Measurements from ENCODE around the gene OR1L8. TPM values are rescaled to one million over a fixed set of nuclear protein-coding genes. Genes with fewer than 3 reads are reported as not detected.

OR1L8 gene
- total RNA-seq, 1 donor: under 0.01 TPM

DNA sequence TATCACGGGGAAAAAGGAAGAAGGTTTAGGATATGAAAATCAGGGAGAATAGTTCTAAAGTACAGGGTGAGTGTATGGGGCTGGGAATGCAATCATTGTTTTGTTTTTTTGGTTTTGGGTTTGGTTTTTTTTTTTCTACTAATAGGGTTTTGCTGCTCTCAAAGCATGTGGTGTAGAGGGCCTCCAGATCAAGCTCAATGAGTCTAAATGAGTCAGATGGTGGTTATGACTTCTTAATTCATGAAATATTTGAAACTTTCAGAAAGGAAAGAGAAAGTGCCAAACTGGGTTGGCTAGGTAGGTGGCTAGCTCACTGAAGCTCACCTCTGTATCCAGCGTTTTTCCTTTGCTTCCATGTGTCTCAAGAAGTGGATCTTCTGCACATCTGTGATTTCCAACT is 10.7 kb downstream of the OR1L8 start:
- H3K4me2 ChIP-seq (ENCODE audit: insufficient read depth, low read length): no peak overlapping the region
- H2AFZ ChIP-seq (ENCODE audit: low read length): no peak overlapping the region
- H3K4me1 ChIP-seq (ENCODE audit: insufficient read depth, low read length): no peaks in the 10 kb centered on the region
- no peak overlapping the region for H3K4me3 ChIP-seq (ENCODE audit: insufficient read depth, low read length)
- no peaks in the 10 kb centered on the region for H3K79me2 ChIP-seq (ENCODE audit: insufficient read depth, low read length)
- no peaks in the 10 kb centered on the region for H3K27me3 ChIP-seq (ENCODE audit: insufficient read depth, low read length)
- no peaks in the 10 kb centered on the region for H3K36me3 ChIP-seq (ENCODE audit: insufficient read depth, low read length)
- H4K20me1 ChIP-seq (ENCODE audit: insufficient read depth, low read length): no peaks in the 10 kb centered on the region
- TF ChIP-seq, protein P1, sequence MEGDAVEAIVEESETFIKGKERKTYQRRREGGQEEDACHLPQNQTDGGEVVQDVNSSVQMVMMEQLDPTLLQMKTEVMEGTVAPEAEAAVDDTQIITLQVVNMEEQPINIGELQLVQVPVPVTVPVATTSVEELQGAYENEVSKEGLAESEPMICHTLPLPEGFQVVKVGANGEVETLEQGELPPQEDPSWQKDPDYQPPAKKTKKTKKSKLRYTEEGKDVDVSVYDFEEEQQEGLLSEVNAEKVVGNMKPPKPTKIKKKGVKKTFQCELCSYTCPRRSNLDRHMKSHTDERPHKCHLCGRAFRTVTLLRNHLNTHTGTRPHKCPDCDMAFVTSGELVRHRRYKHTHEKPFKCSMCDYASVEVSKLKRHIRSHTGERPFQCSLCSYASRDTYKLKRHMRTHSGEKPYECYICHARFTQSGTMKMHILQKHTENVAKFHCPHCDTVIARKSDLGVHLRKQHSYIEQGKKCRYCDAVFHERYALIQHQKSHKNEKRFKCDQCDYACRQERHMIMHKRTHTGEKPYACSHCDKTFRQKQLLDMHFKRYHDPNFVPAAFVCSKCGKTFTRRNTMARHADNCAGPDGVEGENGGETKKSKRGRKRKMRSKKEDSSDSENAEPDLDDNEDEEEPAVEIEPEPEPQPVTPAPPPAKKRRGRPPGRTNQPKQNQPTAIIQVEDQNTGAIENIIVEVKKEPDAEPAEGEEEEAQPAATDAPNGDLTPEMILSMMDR (IDR thresholded peaks at IDR 0.05; ENCODE audit: extremely low read depth, low read depth, low read length): no peak
- H3K27ac ChIP-seq (ENCODE audit: low read depth, low read length): no peak overlapping the region
- DNase-seq (ENCODE audit: insufficient read length, low spot score, missing footprints): no peak
- no peaks in the 10 kb centered on the region for H3K9me3 ChIP-seq (ENCODE audit: low read depth, low read length)

DNA sequence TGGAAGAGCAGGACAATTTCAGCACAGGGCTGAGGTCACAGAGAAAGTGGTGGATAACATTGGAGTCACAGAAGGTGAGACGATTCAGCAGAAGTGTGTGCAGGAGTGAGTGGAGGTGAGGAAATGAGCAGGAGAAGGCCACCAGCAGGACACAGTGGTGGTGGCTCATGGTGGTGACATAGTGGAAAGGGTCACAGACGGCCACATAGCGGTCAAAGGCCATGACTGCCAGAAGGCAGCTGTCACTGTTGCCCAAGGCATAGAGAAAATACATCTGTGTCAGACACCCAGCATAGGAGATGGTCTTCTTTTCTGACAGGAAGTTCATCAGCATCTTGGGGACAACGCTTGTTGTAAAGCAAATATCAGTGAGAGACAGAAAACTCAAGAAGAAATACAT is 15.3 kb downstream of the OR1L8 start:
- TF ChIP-seq, protein P1 (IDR thresholded peaks at IDR 0.05; ENCODE audit: extremely low read depth, low read depth, low read length): no peak
- Histone ChIP-seq H3K79me2 (ENCODE audit: insufficient read depth, low read length) (no peaks in the 10 kb centered on the region), H3K27me3 (ENCODE audit: insufficient read depth, low read length) (no peaks in the 10 kb centered on the region), H3K36me3 (ENCODE audit: insufficient read depth, low read length) (no peaks in the 10 kb centered on the region), H3K4me2 (ENCODE audit: insufficient read depth, low read length) (no peak overlapping the region), H3K9me3 (ENCODE audit: low read depth, low read length) (no peaks in the 10 kb centered on the region), H3K27ac (ENCODE audit: low read depth, low read length) (no peak overlapping the region), H3K4me1 (ENCODE audit: insufficient read depth, low read length) (no peaks in the 10 kb centered on the region), H3K4me3 (ENCODE audit: insufficient read depth, low read length) (no peak overlapping the region), H2AFZ (ENCODE audit: low read length) (no peak overlapping the region), H4K20me1 (ENCODE audit: insufficient read depth, low read length) (no peaks in the 10 kb centered on the region)
- DNase-seq (ENCODE audit: insufficient read length, low spot score, missing footprints): no peak

DNA sequence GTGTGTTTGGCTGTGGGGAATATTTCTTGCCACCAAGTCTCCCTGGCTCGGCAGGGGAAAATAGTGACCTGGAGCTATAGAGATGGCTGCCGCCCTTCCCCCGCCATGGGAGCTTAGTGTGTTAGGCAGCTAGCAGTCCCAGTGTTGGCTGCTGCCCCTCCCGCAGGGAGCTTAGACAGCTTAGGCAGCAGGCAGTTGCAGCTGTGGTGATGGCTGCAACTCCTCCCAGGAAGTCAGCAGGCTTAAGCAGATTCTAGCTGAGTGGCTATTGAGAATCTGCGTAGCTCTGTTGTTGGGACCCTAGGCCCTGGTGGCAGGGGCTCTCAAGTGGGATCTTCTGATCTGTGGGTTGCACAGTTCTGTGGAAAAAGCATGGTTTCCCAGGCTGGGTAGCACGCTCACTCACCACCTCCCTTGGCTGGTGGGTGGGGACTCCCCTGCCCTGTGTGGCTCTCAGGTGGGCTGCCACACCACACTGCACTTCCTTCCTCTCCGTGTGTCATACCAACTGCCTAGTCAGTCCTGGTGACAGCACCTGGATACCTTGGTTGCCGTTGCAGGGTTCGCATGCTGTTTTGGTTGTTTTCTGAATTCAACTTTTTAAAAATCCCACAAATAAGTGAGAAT is 20.9 kb downstream of the OR1L8 start:
- Histone ChIP-seq H3K4me3 (ENCODE audit: insufficient read depth, low read length) (no peak overlapping the region), H2AFZ (ENCODE audit: low read length) (no peak overlapping the region), H3K4me2 (ENCODE audit: insufficient read depth, low read length) (no peak overlapping the region), H3K4me1 (ENCODE audit: insufficient read depth, low read length) (no peaks in the 10 kb centered on the region), H3K79me2 (ENCODE audit: insufficient read depth, low read length) (no peaks in the 10 kb centered on the region), H3K9me3 (ENCODE audit: low read depth, low read length) (no peaks in the 10 kb centered on the region), H3K27ac (ENCODE audit: low read depth, low read length) (no peak overlapping the region), H3K36me3 (ENCODE audit: insufficient read depth, low read length) (no peaks in the 10 kb centered on the region), H3K27me3 (ENCODE audit: insufficient read depth, low read length) (no peaks in the 10 kb centered on the region), H4K20me1 (ENCODE audit: insufficient read depth, low read length) (no peaks in the 10 kb centered on the region)
- TF ChIP-seq, protein P1 (IDR thresholded peaks at IDR 0.05; ENCODE audit: extremely low read depth, low read depth, low read length): no peak
- no peak for DNase-seq (ENCODE audit: insufficient read length, low spot score, missing footprints)

DNA sequence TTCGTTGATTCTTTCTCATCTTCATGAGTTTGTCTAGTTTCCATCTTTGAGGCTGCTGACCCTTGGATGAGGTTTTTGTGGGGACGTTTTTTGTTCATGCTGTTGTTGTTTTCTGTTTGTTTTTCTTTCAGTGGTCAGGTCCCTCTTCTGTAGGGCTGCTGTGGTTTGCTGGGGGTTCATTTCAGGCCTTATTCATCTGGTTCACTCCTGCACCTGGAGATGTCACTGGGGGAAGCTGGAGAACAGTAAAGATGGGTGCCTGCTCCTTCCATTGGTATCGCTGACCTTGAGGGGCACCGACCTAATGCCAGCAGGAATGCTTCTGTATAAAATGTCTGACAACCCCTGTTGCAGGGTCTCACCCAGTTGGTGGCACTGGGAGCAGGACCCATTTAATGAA is 21.7 kb downstream of the OR1L8 start:
- H3K36me3 ChIP-seq (ENCODE audit: insufficient read depth, low read length): no peaks in the 10 kb centered on the region
- no peaks in the 10 kb centered on the region for H3K27me3 ChIP-seq (ENCODE audit: insufficient read depth, low read length)
- H2AFZ ChIP-seq (ENCODE audit: low read length): no peak overlapping the region
- H3K4me1 ChIP-seq (ENCODE audit: insufficient read depth, low read length): no peaks in the 10 kb centered on the region
- no peak for DNase-seq (ENCODE audit: insufficient read length, low spot score, missing footprints)
- TF ChIP-seq, protein P1 (IDR thresholded peaks at IDR 0.05; ENCODE audit: extremely low read depth, low read depth, low read length): no peak
- no peak overlapping the region for H3K27ac ChIP-seq (ENCODE audit: low read depth, low read length)
- no peak overlapping the region for H3K4me3 ChIP-seq (ENCODE audit: insufficient read depth, low read length)
- H3K9me3 ChIP-seq (ENCODE audit: low read depth, low read length): no peaks in the 10 kb centered on the region
- H3K79me2 ChIP-seq (ENCODE audit: insufficient read depth, low read length): no peaks in the 10 kb centered on the region
- no peak overlapping the region for H3K4me2 ChIP-seq (ENCODE audit: insufficient read depth, low read length)
- no peaks in the 10 kb centered on the region for H4K20me1 ChIP-seq (ENCODE audit: insufficient read depth, low read length)
